Limb (tissue), 2 donors: Measurements from ENCODE around the gene MPND.

ENCODE experiments used
- DNase-seq, 2 donors: peaks; one replicate each; pipeline ENCODE4 v3.0.0-alpha.2; 2016; ENCODE audit errors: extremely low spot score in 2 of 2

MPND gene, protein sequence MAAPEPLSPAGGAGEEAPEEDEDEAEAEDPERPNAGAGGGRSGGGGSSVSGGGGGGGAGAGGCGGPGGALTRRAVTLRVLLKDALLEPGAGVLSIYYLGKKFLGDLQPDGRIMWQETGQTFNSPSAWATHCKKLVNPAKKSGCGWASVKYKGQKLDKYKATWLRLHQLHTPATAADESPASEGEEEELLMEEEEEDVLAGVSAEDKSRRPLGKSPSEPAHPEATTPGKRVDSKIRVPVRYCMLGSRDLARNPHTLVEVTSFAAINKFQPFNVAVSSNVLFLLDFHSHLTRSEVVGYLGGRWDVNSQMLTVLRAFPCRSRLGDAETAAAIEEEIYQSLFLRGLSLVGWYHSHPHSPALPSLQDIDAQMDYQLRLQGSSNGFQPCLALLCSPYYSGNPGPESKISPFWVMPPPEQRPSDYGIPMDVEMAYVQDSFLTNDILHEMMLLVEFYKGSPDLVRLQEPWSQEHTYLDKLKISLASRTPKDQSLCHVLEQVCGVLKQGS

GRCh38 chr19:4343370-4344307, at the start of gene MPND:
Gene MPND, plus strand, starts transcription at chr19:4343562. Its CDS starts 32 bp downstream, at chr19:4343594.
- DNase-seq: peak; percentile 88 to 97

DNA sequence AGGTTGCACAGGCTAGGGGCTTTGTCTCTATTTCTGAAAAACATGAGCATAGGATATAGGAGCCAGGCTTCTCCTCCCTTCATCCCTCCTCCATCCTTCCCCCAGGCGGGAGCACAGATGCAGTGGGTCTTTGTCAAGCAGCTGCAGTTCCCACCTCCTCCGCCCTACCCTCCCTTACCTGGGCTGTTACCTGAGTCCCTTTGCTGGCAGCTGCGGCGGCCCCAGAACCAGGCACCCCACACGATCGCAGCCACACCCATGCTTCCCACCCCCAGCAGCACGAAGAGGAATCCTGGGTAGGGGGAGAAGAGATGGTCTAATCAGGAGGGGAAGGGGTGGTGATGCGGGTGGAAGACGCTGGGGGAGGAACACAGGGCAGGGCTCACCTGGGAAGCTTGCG, 49.0 kb upstream of the MPND start:
- DNase-seq: no peak

DNA sequence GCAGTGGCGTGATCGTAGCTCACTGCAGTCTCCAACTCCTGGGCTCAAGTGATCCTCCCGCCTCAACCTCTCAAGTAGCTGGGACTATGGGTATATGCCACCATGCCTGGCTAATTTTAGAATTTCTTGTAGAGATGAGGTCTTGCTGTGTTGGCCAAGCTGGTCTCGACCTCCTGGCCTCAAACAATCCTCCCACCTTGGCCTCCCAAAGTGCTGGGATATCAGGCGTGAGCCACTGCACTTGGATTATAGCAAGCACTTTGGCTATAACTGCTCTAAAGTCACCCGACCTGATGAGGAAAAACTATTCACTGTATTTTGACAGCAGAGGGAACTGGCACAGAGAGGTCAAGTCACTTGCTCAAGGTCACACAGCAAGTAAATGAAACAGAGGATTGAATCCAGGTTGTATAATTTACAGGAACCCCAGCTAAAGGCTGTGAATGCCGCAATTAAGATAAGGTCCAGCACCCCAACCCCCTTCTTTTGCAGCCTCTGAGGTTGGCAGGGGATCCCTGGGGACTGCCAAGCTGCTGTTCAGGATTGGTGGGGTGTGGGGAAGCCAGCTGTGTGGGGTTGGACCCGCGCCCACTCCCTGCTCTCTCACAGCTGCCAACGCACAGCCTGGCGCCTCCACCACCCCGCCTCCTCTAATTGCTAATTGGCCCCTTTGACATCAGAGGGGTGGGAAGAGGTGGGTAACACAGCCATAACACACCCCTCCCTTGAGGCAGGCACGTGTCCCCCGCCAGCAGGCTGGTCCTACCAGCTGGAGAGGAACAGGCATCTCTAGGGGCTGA, 47.2 kb upstream of the MPND start:
- DNase-seq: peak in 1 of 2 donors; percentile 65

GRCh38 chr19:4297901-4298809, 45.2 kb upstream of the MPND start:
- DNase-seq: no peak

- no peak for DNase-seq
These were observed 44.4 kb upstream of the MPND start for GRCh38 chr19:4298810-4299550.

GRCh38 chr19:4300589-4300988, 42.8 kb upstream of the MPND start:
- DNase-seq: no peak

DNA sequence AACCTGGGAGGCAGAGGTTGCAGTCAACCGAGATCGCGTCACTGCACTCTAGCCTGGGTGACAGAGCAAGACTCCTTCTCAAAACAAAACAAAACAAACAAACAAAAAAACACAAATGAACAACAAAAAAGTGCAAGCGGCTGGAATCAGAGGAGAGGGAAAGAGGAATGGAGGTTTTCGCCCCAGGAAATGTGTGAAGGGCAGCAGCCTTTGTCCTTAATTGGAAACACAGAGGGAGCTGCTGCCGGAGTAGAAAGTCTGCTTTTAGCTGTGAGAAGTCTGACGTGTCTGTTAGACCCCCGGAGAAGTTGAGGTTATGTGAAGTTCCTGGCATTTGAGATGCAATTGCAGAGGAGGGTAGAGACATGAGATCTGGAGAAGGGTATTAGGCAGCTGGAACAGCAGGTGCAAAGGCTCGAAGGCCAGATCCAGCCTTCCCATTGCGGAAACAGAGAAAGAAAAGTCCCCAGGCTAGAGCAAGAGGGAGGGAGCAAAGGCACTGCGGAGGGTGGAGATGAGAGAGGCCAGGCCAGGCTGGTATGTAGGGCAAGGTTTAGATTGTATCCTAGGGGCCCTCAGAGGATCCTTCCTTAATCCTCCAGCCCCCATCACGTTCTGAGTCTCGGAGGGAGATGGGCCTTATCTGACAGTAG, 41.6 kb upstream of the MPND start:
- DNase-seq: peak in 1 of 2 donors; percentile 41

DNA sequence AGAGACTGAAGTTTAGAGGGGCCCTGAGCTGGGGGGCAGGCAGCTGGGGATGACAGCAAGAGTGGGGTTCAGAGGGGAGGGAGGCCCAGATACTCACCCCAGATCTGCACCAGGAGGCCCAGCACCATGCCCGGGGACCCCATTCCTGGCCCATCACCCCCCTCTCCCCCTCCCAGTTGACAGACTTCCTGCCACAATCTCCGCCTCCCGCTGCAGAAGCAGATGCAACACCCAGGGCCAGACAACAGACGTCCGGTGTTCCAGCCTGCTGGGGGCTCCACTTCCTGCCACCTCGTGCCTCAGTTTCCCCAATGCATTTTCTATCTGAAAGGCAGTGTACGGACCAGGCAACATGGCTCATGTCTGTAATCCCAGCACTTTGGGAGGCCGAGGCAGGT, 41.1 kb upstream of the MPND start, which contains the start of gene TMIGD2:
TSS of gene TMIGD2 (minus strand) at position 147 of the 398 bp plus-strand sequence. CDS start at position 143, 4 bp downstream.
- no peak for DNase-seq

DNA sequence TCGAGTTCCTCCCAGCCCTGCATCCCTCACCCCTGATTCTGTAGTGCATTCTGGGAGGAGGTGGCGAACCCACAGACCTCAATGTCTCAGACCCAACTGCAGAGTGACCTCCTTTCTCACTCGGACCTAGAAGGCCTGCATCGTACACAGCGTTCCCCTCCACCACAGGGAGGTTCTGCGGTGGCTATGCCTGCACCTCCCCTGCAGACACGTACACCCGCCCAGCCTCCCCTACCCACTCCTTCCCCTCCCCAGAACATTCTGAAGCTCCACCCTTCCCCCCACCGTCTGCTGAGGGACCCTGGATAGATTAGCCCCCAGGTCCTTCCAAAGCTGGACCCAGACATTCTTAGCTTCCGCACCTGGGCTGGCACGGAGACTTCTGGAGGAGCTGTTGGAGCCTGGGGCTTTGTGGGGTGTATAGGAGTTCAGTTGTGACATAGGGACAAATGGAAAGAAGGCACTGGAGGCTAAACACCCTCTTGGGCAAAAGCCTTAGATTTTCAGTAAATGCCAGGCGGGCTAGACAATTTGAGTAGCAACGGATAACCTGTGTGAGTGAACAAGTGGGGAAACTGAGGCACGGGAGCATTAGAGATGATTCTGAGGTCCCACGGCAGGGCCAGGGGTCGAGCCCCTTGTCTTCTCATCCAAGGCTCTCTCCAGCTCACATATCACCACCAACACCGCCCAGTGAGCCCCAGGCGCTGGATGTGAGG, 39.4 kb upstream of the MPND start:
- no peak for DNase-seq

DNA sequence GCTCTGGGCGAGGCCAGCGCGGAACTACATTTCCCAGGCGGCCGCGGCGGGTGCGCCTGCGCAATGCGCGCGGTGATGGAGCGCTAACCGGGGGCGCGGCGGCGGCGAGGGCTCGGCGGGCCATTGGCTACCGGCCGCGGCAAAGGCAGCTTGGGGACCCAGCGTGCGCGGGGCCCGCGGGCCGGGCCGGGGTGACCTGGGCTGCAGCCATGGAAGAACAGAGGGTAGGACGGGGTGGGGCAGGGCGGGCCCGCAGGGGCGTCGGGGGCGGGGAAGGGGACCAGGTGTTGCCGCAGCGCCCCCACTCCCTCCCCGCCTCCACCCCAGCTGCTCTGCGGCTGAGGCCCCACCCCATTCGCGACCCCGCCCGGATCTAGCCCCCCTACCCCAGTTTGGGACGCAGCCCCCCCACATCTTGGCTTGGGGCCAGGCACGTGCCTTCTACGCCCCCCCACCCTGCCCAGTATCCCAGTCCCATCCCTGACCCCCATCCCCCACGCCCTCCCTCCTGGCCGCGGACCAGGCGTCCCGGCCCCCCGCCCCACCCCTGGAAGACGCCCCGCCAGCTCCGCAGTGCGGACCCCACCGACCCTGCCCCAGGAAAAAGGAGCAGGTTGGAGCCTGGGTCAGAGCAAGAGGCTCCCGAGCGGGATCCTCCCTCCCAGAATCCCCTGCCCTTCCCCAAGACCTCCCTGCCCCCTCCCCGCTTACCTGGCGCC, 38.7 kb upstream of the MPND start, which contains the start of gene FSD1:
TSS of gene FSD1 (plus strand) at position 61 of the 719 bp plus-strand sequence. CDS start at position 210, 149 bp downstream.
- peak; percentile 21 to 87 for DNase-seq

DNA sequence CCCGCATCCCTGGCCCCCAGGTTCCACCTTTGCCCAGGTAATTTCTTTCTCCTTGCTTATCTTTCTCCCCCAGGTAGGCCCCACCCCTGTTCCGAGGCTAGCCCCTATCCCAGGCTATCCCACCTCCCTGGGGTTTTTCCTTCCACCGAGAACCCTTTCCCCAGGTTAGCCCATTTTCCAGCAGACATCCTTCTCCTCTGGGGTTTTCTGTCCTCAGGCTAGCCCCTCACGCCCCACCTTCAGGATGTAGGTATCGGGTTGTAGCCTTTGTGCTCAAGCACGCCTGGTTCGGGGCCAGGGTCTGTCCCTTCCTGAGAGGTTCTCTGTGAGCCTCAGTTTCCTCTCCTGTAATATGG, 38.1 kb upstream of the MPND start:
- no peak for DNase-seq

DNA sequence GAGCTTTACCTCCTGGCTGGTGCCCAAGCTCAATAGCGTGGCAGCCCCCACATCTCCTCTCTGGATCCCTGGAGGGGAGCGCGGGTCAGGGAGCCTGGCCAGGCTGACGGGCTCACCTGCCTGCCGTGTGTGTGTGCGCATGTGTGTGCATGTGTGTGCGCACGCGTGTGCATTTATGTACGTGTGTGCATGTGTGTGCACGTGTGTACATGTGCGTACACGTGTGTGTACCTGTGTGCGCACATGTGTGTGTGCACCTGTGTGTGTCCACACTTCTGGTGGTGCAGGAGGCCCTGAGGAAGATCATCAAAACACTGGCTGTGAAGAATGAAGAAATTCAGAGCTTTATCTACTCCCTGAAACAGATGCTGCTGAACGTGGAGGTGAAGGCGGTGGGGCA, 37.7 kb upstream of the MPND start:
- DNase-seq: no peak

DNA sequence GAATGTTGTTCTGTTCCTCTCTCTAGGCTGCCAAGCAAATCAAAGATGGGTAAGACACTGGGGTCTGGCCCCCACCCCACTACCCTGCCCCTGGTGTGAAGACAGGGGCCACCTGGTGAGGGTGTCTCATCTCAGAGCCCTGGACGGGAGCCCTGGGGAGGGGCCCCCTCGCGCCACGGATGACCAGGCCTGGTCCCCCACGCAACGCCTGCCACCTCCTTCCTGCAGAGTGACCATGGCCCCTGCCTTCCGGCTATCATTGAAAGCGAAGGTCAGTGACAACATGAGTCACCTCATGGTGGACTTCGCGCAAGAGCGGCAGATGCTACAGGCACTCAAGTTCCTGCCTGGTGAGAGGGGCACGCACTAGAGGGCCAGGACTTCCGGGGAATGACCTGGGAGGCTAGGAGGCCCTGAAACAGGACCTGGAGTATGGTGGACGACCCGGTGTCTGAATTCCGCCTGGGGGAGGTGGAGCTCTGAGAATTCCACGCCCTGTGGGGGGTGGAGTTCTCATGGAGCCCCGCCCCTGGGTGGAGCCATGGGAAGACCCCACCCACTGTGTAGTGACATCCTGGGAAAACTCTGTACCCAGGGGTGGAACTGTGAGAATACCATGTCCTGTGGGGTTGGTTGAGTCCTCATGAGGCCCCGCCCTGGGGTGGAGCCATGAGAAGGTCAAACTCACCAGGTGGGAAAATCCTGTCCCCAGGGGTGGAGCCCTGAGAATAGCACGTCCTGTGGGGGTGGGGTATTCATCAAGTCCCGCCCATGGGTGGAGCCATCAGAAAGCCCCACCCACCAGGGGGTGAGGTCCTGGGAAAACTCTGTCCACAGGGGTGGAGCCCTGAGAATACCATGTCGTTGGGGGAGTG, 32.9 kb upstream of the MPND start:
- no peak for DNase-seq

GRCh38 chr19:4313847-4314490, 29.4 kb upstream of the MPND start:
- DNase-seq: no peak

DNA sequence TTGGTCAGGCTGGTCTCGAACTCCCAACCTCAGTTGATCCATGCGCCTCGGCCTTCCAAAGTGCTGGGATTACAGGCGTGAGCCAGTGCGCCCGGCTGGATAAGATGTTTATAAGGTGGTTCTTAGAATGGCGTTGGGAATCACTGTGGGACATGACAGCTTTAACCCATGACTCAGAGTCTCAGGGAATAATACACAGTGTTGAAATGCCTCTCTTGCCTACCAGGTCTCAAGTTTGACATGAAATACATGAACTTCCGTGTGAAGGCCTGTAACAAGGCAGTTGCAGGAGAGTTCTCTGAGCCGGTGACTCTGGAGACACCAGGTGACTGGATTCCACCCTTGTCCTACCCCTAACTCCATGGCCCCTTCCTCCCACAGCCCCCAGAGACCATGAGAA, 26.4 kb upstream of the MPND start:
- no peak for DNase-seq

DNA sequence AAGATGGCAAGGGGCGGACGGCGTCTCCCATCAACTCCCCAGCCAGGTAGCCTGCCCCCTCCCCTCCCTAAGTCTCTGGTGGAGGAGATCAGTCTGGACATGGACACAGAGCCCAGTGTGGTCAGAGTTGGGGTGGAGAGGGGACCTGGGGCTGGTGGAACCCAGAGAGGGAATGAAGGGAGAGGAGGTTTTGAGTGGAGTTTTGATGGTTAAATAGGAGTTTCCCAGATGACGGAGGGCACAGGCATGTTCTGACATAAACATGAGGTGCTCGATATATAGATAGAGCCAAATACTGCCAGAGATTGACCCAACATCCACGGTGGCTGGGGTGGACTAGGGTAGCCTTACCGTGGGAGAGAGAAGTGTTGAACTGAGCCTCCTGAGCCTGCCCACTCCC, 24.9 kb upstream of the MPND start:
- DNase-seq: no peak
